Activated CD4-positive, alpha-beta T cell treated with anti-CD3 and anti-CD28 coated beads for 48 hours (primary cell): Measurements from ENCODE around the gene PRCC.
"Not testable (repeated sequence)": the region's sequence is repeated elsewhere in the genome, so short reads cannot be mapped to it uniquely, and the experiment has no call there.

Experiments
- DNase-seq: peaks from one replicate; pipeline ENCODE4 v3.0.0-alpha.2; 2020

The PRCC gene

GRCh38 chr1:156744786-156745419 is 22.4 kb upstream of the PRCC start:
- DNase-seq = no peak

- no peak for DNase-seq
Observed at GRCh38 chr1:156745881-156746280, 21.5 kb upstream of the PRCC start.

GRCh38 chr1:156746406-156746727 is 21.0 kb upstream of the PRCC start:
- DNase-seq = no peak

- DNase-seq = peak; percentile 69
Observed at GRCh38 chr1:156746728-156747631, 20.4 kb upstream of the PRCC start.

- DNase-seq = no peak
Observed at GRCh38 chr1:156747742-156748669, 19.3 kb upstream of the PRCC start.

- DNase-seq = no peak
Observed at GRCh38 chr1:156748670-156749418, 18.5 kb upstream of the PRCC start.

GRCh38 chr1:156749419-156750118 is 17.8 kb upstream of the PRCC start:
- DNase-seq = no peak

GRCh38 chr1:156750191-156750672 is 17.1 kb upstream of the PRCC start:
- DNase-seq = peak; percentile 66

GRCh38 chr1:156750711-156751450 is 16.5 kb upstream of the PRCC start:
- peak; percentile 55 for DNase-seq

- DNase-seq = no peak
Observed at GRCh38 chr1:156751451-156751756, 15.9 kb upstream of the PRCC start, which contains the start of gene HDGF. Gene HDGF (minus strand): TSS chr1:156751675. CDS start chr1:156751429, 246 bp downstream.

- DNase-seq = peak; percentile 98
Observed at GRCh38 chr1:156751757-156752481, 15.4 kb upstream of the PRCC start.

GRCh38 chr1:156752843-156753482 is 14.4 kb upstream of the PRCC start:
- DNase-seq = no peak

GRCh38 chr1:156754219-156754618 is 13.1 kb upstream of the PRCC start:
- no peak for DNase-seq

GRCh38 chr1:156755527-156755950 is 11.8 kb upstream of the PRCC start:
- no peak for DNase-seq

- DNase-seq = no peak
Observed at GRCh38 chr1:156756355-156756754, 11.0 kb upstream of the PRCC start.

GRCh38 chr1:156757572-156758253 is 9.6 kb upstream of the PRCC start:
- not testable (repeated sequence) for DNase-seq

- DNase-seq = no peak
Observed at GRCh38 chr1:156760092-156760795, 7.1 kb upstream of the PRCC start.

GRCh38 chr1:156760796-156761104 is 6.6 kb upstream of the PRCC start:
- DNase-seq = no peak

- DNase-seq = not testable (repeated sequence)
Observed at GRCh38 chr1:156765136-156765535, 2.2 kb upstream of the PRCC start.
